ENCODE measurements around the gene ABCA2. TPM values are rescaled to one million over a fixed set of nuclear protein-coding genes. Genes with fewer than 3 reads are reported as not detected.

Gene ABCA2
- total RNA-seq, 1 experiment from 2014 or later, result 22.4 TPM

GRCh38 chr9:136988872-136989271, 39.2 kb downstream of the ABCA2 start:
- Histone ChIP-seq H3K9ac (ENCODE audit: extremely low read depth, insufficient read length, low read length) (no peak overlapping the region), H3K79me2 (ENCODE audit: insufficient read depth, low read length) (no peaks in the 10 kb centered on the region), H4K5ac (ENCODE audit: insufficient read length, low read depth, low read length) (no peak overlapping the region), H3K4me1 (ENCODE audit: insufficient read depth, low read length) (no peaks in the 10 kb centered on the region), H2AK5ac (ENCODE audit: insufficient read length, low read length) (no peak overlapping the region), H4K8ac (replicated peaks; ENCODE audit: insufficient read length, low read depth, low read length) (no peak overlapping the region), H3K4ac (ENCODE audit: low read depth, low read length) (no peak overlapping the region), H2BK5ac (ENCODE audit: insufficient read length, low read length) (no peak overlapping the region), H2BK20ac (ENCODE audit: low read depth, low read length, poor library complexity, severe bottlenecking) (no peak overlapping the region), H4K91ac (ENCODE audit: insufficient read length, low read depth, low read length) (no peak overlapping the region), H3K27me3 (ENCODE audit: insufficient read depth, low read length) (no peaks in the 10 kb centered on the region), H3K18ac (ENCODE audit: insufficient read length, low read depth, low read length) (no peak overlapping the region), H3T11ph (ENCODE audit: low read length) (no peak overlapping the region), H3K79me1 (ENCODE audit: insufficient read depth, low read depth, low read length, poor library complexity, severe bottlenecking) (no peaks in the 10 kb centered on the region), H3K4me2 (ENCODE audit: insufficient read depth, insufficient read length, low read length) (no peak overlapping the region), H2BK120ac (ENCODE audit: low read depth, low read length, poor library complexity, severe bottlenecking) (no peak overlapping the region), H3K56ac (ENCODE audit: insufficient read length, low read depth, low read length) (no peak overlapping the region), H2BK12ac (ENCODE audit: insufficient read length, low read depth, low read length) (no peak overlapping the region), H3K23ac (ENCODE audit: insufficient read length, low read depth, low read length) (no peak overlapping the region), H3K14ac (ENCODE audit: insufficient read depth, low read length) (no peak overlapping the region), H3K23me2 (ENCODE audit: insufficient read length, low read depth, low read length, poor library complexity, severe bottlenecking) (peaks cover 6% of the 10 kb centered on the region), H3K27ac (ENCODE audit: insufficient read length, low read depth, low read length) (no peak overlapping the region), H4K20me1 (ENCODE audit: control insufficient read depth, insufficient read depth, insufficient read length) (no peaks in the 10 kb centered on the region), H2BK15ac (ENCODE audit: low read depth, low read length) (no peak overlapping the region), H2AFZ (ENCODE audit: low read length) (no peak overlapping the region), H3K9me3 (ENCODE audit: control insufficient read depth, low read depth, low read length) (no peaks in the 10 kb centered on the region)
- Mint-ChIP-seq H3K4me3 (no peak overlapping the region), H3K27me3 (ENCODE audit: low read depth) (peaks cover 26% of the 10 kb centered on the region), H3K9me3 (peaks cover 9 to 10% of the 10 kb centered on the region in 2 experiments; a peak in 3 of 5 replicates), H3K36me3 (ENCODE audit: insufficient read depth in 1 of 3, low read depth in 3 of 3) (peaks cover 2 to 6% (median 2%) of the 10 kb centered on the region in 3 experiments; a peak in 5 of 7 replicates), H3K4me1 (peaks cover 2% of the 10 kb centered on the region in 2 experiments; a peak in 2 of 4 replicates), H3K27ac (no peak overlapping the region)
- no peak for TF ChIP-seq CTCF (conservative IDR thresholded peaks at IDR 0.05)
- DNase-seq, result no peak
- no CpG with 5 or more reads among the region's 4 CpGs for WGBS (ENCODE audit: extremely low coverage, insufficient read length, low lambda C conversion rate)

Measured in H9 (cell line).